HTR-8/SVneo (cell line): ENCODE data around the gene GADD45GIP1.
"Not testable (repeated sequence)": the region's sequence is repeated elsewhere in the genome, so short reads cannot be mapped to it uniquely, and the experiment has no call there.

Experiments
- DNase-seq: peaks from one replicate; pipeline ENCODE4 v3.0.0; 2011; ENCODE audit warnings: low spot score, mixed read lengths; ENCODE audit not compliant: insufficient read length
- FAIRE-seq: peaks from 2 replicates; lab custom pipeline; 2011; peaks lifted over from hg19 to GRCh38; lab: Jason Lieb, UNC

The GADD45GIP1 gene

DNA sequence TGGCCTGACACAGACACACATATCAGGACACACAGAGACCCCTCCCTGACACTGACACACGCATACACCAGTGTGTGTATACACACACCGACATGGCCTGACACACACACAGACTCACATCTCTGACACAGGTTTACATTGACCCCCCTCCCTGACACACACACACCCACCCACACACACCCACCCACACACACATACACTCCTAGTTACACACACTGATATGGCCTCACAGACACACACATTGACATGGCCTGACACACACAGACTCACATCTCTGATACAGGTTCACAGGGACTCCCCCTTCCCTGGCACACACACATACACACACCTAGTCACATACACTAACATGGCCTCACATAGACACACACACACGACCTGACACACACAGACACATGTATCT is 33.8 kb upstream of the GADD45GIP1 start:
- DNase-seq (no peak), FAIRE-seq (peak; percentile 95)

GRCh38 chr19:12990431-12990830 is 33.4 kb upstream of the GADD45GIP1 start:
- FAIRE-seq (no peak), DNase-seq (no peak)

DNA sequence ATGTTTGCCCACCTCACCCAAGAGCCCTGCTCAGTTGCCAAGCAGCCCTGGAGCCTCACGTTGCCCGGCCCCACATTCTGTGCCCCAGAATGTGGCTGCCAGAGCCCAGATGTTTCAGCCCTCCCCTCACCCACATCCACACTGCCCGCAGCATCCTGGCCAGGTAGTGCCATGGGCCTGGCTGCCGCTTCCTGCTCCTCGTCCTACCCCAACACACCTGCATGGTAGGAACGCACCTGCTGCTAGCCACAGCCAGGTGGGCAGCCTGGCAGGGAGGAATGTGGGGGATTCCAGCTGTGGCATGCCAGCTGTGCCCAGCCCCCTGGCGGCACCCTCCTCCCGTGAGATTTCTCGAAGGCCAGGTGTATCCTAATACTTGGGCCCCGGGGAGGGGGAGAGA is 30.8 kb upstream of the GADD45GIP1 start:
- DNase-seq (no peak), FAIRE-seq (peak; percentile 51)

GRCh38 chr19:12987190-12987589 is 30.2 kb upstream of the GADD45GIP1 start:
- no peak for FAIRE-seq

DNA sequence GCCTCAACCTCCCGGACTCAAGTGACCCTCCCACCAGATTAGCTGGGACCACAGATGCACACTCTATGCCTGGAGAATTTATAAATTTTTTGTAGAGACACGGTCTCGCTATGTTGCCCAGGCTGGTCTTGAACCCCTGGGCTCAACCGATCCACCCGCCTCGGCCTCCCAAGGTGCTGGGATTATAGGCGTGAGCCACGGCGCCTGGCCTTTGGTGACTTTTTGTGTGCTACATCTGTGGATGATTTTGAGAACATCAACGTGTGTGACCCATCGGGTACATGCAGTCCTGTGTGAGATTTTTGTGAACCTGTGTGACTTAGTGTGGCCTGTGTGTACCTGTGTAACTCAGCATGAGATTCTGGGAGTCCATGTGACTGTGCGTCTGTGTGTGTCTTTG is 29.7 kb upstream of the GADD45GIP1 start:
- FAIRE-seq = no peak
- no peak for DNase-seq

More at GRCh38 chr19:12987190-12987589, 30.2 kb upstream of the GADD45GIP1 start:
- DNase-seq = no peak

- peak; percentile 91 for FAIRE-seq
- no peak for DNase-seq
Observed at GRCh38 chr19:12985049-12985776, 28.2 kb upstream of the GADD45GIP1 start.

GRCh38 chr19:12984683-12985048 is 27.6 kb upstream of the GADD45GIP1 start:
- DNase-seq (no peak), FAIRE-seq (no peak)

DNA sequence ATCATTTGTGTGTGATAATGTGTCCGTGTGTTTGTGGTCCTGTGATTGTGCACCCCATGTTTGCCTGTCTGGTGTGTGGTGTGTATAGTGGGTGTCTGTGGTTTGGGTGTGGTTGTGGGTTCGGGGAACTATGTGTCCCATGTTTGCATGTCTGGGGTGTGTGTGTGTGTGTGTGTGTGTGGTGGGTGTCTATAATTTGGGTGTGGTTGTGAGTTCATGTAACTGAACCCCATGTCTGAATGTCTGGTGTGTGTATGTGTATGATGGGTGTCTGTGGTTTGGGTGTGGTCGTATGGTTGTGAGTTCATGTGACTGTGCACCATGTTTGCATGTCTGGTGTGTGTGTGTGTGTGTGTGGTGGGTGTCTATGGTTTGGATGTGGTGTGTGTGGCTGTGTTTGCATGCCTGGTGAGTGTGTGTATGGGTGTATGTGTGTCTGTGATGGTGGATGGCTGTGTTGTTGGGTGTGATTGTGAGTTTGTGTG is 27.2 kb upstream of the GADD45GIP1 start:
- FAIRE-seq (peak; percentile 96), DNase-seq (no peak)

DNA sequence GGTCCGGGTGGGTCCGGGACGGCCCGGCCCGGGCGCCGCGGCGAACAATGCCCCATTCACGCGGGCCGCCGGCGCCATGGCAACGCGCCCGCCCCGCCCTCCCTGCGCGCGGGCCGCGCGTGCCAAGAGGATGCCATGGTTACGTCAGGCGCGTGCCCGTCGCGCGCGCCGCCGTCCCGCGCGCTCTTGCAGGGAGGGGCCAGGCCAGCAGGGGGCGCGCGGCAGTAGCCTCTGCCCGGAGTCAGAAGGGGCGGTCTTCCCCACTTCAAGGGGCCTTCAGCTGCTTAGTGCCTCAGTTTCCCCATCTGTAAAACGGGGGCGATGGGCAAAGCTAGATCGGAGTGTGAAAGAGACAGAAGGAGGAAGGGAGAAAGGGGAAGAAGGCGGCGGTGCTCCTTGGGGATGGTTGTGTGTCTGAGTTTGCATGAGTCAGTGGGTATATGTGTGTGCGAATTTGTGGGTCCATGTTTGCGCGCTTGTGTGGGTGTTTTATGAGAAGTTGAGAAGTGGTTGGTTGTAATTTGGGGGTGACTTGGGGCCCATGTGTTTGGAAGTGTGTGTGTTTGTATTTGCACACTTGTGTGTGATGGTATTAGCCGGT is 26.6 kb upstream of the GADD45GIP1 start:
- peak; percentile 82 for DNase-seq
- peak; percentile 92 for FAIRE-seq

DNA sequence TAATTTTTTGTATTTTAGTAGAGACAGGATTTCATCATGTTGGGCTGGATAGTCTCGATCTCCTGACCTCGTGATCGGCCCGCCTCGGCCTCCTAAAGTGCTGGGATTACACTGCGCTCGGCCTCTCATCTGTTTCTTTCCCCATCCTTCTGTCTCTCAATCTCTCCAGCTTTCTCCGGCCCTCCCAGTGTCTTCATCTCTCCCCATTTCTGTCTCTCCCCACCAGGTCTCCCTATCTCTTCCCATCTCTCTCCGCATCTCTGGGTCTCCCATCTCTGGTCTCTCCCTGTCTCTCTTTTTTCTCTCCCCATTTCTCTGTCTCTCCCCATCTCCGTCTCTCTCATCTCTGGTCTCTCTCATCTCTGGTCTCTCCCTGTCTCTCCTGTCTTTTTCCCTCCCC is 26.1 kb upstream of the GADD45GIP1 start:
- DNase-seq (no peak), FAIRE-seq (no peak)

- no peak for DNase-seq
- no peak for FAIRE-seq
Observed at GRCh38 chr19:12982648-12983047, 25.6 kb upstream of the GADD45GIP1 start.

- FAIRE-seq (no peak), DNase-seq (no peak)
Observed at GRCh38 chr19:12979974-12980373, 23.0 kb upstream of the GADD45GIP1 start.

- DNase-seq, FAIRE-seq: not testable (repeated sequence)
Observed at GRCh38 chr19:12976109-12976508, 19.1 kb upstream of the GADD45GIP1 start.

DNA sequence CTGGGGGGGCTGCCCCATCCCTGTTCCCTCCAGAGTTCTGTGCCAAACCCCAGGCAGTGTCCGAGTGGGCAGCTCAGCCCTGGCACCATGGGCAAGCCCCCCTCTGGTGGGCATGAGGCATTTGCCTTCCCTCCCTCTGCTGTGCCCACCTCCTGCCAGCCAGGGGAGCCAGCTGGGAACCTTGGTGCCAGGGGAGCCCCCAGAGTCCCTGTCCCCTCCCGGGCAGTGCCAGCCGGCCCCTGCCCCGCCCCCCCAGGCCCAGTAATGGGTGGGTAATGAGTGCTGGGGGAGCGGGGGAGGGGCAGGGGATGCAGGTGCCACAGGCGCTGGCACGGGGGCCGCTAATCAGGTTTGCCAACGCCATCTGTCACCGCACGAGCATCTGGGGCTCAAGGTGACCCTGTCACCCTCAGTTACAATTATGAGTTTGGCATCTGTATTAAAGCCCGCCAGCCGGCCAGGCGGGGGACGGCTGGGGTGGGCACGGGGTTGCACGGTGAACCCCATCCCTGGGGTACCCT is 18.3 kb upstream of the GADD45GIP1 start:
- no peak for DNase-seq
- no peak for FAIRE-seq

DNA sequence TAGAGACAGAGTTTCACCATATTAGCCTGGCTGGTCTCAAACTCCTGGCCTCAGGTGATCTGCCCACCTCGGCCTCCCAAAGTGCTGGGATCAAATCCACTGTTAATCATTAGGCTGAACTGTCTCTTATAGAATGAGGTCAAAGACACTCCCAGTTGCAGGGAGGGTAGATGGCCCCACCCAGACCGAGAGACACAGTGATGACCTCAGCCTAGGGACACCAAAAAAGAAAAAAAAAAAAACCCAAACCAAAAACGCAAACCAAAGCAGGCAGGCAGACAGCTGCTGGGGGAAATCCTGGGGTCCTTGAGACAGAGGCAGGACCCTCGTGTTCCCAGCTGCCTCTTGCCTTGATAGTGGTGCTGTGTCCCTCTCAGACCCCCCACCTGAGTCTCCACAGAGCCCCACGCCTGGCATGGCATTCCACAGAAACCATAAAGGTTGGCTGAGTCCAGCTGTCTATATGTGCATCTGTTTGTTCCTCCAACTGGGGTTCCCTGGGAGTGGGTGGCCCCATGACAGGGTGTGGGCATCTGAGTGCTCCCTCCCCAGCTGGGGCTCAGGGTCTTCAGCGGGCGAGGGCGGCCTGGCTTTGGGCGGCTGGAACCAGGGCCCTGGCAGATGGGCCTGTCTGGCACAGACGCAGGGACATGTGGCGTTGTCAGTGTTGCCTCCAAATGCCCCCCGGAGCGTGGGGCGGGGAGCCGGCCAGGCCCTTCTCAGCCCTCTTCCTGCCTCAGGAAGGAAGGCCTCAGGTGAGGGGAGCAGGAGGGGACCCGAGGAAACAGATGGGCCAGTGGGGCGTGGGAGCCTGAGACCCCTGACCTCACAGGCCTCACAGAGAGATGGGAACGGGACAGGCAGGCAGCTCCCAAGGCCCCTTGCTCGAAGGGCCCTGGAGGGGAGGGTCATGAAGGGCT is 17.5 kb upstream of the GADD45GIP1 start:
- DNase-seq = no peak
- FAIRE-seq = no peak

GRCh38 chr19:12973236-12973635 is 16.2 kb upstream of the GADD45GIP1 start:
- FAIRE-seq = no peak
- no peak for DNase-seq

GRCh38 chr19:12970070-12970820 is 13.2 kb upstream of the GADD45GIP1 start:
- no peak for FAIRE-seq

DNA sequence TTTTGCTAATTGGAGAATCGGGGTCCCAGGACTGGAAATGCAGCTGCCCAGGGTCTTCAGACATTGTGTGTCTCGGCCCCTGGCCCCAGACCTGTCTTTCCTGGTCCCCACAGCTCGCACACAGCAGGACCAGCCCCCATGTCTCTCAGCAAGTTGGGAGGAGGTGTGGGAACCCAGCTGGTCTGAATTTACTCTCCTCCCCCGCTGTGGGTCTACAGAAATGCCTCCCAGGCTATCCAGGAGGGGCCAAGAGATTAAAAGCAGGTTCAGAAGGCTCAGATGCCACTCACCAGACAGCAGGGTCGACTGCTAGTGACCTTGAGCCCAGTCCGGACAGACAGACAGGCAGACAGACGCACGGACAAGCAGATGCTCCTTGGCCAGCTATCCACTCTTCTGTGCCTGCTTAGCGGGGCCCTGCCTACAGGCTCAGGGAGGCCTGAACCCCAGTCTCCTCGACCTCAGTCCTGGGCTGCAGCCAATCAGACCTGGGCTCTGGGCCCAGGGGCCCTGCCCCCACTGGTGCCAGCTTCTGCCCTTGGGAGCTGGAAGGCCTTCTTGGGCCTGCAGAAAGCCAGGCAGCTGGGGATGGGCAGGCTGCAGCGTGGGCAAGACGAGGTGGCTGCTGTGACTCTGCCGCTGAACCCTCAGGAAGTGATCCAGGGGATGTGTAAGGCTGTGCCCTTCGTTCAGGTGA is 12.4 kb upstream of the GADD45GIP1 start, which contains the start of gene DAND5:
DAND5 (plus strand) TSS at position 285 of the 697 bp plus-strand sequence; CDS start at position 370, 85 bp downstream.
- no peak for FAIRE-seq

More at GRCh38 chr19:12970070-12970820, 13.2 kb upstream of the GADD45GIP1 start:
- DNase-seq = no peak

DNA sequence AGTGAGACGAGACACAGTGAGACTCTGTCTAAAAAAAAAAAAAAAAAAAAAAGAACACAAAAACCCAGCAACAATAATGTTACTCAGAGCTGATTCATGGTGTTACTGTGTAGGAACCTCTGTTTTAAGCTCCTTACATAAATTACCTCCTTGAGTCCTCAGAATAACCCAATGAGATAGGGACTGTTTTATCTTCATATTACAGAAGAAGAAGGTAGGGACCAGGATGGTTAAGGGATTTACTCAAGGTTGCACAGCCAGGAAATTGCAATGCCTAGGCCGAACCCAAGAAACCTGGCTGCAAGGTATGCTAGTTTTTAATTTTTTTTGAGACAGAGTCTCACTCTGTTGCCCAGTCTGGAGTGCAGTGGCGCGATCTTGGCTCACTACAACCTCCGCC is 10.9 kb upstream of the GADD45GIP1 start:
- no peak for FAIRE-seq

More for the DNA sequence above, 12.4 kb upstream of the GADD45GIP1 start, which contains the start of gene DAND5:
- DNase-seq = no peak

More for the DNA sequence above, 10.9 kb upstream of the GADD45GIP1 start:
- DNase-seq = no peak
